Stimulated activated CD4-positive, alpha-beta T cell treated with anti-CD3 and anti-CD28 coated beads, Interleukin-12 subunit alpha, Interleukin-12 subunit beta, amount 100 ng/mL, for 24 hours (primary cell): ENCODE measurements around the gene PCDHB16.
"Not testable (repeated sequence)": the region's sequence is repeated elsewhere in the genome, so short reads cannot be mapped to it uniquely, and the experiment has no call there.

Source experiments
- DNase-seq, 2 experiments: peaks; one replicate each; pipeline ENCODE4 v3.0.0-alpha.2; 2020; ENCODE audit warnings: low read depth in 2 of 2

The PCDHB16 gene

DNA sequence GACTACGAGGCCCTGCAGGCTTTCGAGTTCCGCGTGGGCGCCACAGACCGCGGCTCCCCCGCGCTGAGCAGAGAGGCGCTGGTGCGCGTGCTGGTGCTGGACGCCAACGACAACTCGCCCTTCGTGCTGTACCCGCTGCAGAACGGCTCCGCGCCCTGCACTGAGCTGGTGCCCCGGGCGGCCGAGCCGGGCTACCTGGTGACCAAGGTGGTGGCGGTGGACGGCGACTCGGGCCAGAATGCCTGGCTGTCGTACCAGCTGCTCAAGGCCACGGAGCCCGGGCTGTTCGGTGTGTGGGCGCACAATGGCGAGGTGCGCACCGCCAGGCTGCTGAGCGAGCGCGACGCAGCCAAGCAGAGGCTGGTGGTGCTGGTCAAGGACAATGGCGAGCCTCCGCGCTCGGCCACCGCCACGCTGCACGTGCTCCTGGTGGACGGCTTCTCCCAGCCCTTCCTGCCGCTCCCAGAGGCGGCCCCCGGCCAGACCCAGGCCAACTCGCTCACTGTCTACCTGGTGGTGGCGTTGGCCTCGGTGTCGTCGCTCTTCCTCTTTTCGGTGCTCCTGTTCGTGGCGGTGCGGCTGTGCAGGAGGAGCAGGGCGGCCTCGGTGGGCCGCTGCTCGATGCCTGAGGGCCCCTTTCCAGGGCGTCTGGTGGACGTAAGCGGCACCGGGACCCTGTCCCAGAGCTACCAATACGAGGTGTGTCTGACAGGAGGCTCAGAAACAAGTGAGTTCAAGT lies 2.1 kb downstream of the PCDHB16 start:
- DNase-seq = not testable (repeated sequence)

DNA sequence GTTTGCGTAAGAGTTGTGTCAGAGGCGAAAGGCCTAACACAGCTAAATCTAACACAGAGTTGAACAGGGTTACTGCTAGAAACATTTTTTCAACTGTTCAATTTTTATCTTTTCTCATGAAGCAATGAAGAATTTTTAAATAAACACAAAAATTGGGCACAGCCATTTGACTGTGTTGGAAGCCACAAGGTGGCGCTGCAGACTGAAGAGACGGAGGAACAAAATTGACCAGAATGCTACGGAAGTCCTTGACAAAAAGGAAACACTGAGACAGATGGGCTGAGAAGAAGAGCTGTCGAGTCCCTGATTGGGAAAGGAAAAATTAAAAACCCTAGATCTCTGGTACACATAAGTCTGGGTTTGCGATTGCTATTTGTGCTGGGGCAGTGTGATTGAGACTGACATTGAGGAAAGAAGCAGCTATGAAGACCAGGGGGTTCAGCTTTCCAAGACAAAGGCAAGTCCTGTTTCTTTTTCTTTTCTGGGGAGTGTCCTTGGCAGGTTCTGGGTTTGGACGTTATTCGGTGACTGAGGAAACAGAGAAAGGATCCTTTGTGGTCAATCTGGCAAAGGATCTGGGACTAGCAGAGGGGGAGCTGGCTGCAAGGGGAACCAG lies 4.8 kb downstream of the PCDHB16 start, which contains the start of gene PCDHB9:
TSS of gene PCDHB9 (plus strand) at position 265 of the 616 bp plus-strand sequence. CDS start at position 423, 158 bp downstream.
- no peak for DNase-seq

DNA sequence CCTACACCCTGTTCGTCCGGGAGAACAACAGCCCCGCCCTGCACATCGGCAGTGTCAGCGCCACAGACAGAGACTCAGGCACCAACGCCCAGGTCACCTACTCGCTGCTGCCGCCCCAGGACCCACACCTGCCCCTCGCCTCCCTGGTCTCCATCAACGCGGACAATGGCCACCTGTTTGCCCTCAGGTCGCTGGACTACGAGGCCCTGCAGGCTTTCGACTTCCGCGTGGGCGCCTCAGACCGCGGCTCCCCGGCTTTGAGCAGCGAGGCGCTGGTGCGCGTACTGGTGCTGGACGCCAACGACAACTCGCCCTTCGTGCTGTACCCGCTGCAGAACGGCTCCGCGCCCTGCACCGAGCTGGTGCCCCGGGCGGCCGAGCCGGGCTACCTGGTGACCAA lies 6.5 kb downstream of the PCDHB16 start:
- not testable (repeated sequence) for DNase-seq

DNA sequence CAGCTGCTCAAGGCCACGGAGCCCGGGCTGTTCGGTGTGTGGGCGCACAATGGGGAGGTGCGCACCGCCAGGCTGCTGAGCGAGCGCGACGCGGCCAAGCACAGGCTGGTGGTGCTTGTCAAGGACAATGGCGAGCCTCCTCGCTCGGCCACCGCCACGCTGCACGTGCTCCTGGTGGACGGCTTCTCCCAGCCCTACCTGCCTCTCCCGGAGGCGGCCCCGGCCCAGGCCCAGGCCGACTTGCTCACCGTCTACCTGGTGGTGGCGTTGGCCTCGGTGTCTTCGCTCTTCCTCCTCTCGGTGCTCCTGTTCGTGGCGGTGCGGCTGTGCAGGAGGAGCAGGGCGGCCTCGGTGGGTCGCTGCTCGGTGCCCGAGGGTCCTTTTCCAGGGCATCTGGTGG lies 6.9 kb downstream of the PCDHB16 start:
- not testable (repeated sequence) for DNase-seq

DNA sequence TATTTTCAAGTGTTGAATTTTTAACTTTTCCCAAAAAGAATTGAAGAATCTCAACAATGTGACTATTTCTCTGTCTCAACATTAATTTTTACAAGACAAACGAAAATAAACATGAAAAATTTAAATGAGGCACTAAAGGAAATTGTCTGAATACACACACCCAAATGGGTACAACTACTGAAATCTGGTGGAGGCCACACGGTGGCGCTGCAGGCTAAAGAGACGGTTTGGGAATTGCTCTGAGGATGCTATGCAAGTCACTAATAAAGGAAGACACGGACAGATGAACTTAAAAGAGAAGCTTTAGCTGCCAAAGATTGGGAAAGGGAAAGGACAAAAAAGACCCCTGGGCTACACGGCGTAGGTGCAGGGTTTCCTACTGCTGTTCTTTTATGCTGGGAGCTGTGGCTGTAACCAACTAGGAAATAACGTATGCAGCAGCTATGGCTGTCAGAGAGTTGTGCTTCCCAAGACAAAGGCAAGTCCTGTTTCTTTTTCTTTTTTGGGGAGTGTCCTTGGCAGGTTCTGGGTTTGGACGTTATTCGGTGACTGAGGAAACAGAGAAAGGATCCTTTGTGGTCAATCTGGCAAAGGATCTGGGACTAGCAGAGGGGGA lies 10.0 kb downstream of the PCDHB16 start, which contains the start of gene PCDHB10:
TSS of gene PCDHB10 (plus strand) at position 244 of the 616 bp plus-strand sequence. CDS start at position 444, 200 bp downstream.
- no peak for DNase-seq

DNA sequence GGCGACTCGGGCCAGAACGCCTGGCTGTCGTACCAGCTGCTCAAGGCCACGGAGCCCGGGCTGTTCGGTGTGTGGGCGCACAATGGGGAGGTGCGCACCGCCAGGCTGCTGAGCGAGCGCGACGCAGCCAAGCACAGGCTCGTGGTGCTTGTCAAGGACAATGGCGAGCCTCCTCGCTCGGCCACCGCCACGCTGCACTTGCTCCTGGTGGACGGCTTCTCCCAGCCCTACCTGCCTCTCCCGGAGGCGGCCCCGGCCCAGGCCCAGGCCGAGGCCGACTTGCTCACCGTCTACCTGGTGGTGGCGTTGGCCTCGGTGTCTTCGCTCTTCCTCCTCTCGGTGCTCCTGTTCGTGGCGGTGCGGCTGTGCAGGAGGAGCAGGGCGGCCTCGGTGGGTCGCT lies 12.1 kb downstream of the PCDHB16 start:
- DNase-seq = not testable (repeated sequence)

DNA sequence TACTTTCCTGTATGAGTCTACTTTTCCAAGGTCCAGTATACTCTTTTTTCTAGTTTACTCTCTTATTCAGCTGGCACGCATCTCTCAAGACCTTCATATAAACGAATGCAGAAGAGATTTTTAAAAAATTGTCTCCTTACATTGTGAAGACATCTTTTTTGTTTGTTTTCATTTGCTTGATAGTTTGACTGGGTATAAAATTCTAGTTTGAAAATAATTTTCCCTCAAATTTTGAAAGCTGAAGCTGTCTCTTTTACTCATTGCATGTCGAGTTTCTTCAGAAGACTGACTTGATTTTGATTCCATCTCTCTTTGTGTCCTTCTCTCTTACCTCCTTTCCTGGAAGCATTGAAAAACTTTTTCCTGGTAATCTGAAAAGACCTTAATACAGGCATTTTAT lies 14.2 kb downstream of the PCDHB16 start:
- DNase-seq = no peak

DNA sequence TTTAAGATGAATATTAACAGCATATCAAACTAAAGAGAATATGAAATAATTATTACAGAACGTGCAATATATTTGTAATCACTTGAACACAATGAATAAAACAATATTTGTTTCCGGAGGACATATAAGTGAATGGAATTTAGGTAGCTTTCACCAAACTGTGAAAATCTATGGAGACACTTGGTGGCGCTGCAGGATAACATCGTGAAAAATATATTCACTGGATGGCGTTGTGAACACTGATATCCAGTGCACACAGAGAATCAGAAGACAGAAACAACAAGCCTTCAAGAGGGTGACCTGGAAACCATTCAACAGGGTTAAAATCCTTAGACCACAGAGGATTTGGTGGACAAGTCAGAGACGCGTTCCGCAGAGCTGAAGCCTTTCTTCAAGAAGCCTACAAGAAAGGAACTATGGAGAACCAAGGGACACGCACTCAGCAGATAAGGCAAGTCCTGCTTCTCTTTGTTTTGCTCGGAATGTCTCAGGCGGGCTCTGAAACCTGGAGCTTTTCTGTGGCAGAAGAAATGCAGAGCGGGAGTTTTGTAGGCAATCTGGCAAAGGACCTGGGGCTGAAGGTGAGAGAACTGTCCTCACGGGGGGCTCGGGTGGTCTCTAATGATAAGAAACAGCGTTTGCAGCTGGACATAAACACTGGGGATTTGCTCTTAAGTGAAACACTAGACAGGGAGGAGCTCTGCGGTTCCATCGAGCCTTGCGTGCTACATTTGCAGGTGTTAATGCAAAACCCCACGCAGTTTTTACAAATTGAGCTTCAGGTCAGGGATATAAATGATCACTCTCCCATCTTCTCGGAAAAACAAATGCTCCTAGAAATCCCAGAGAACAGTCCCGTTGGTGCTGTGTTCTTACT lies 17.4 kb downstream of the PCDHB16 start, which contains the start of gene PCDHB11:
TSS of gene PCDHB11 (plus strand) at position 269 of the 877 bp plus-strand sequence. CDS start at position 417, 148 bp downstream.
- DNase-seq = no peak

DNA sequence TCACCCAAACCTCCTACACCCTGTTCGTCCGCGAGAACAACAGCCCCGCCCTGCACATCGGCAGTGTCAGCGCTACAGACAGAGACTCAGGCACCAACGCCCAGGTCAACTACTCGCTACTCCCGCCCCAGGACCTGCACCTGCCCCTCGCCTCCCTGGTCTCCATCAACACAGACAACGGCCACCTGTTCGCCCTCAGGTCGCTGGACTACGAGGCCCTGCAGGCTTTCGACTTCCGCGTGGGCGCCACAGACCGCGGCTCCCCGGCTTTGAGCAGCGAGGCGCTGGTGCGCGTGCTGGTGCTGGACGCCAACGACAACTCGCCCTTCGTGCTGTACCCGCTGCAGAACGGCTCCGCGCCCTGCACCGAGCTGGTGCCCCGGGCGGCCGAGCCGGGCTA lies 18.9 kb downstream of the PCDHB16 start:
- not testable (repeated sequence) for DNase-seq

DNA sequence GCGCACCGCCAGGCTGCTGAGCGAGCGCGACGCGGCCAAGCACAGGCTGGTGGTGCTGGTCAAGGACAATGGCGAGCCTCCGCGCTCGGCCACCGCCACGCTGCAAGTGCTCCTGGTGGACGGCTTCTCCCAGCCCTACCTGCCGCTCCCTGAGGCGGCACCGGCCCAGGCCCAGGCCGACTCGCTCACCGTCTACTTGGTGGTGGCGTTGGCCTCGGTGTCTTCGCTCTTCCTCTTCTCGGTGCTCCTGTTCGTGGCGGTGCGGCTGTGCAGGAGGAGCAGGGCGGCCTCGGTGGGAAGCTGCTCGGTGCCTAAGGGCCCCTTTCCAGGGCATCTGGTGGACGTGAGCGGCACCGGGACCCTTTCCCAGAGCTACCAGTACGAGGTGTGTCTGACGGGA lies 19.5 kb downstream of the PCDHB16 start:
- not testable (repeated sequence) for DNase-seq

DNA sequence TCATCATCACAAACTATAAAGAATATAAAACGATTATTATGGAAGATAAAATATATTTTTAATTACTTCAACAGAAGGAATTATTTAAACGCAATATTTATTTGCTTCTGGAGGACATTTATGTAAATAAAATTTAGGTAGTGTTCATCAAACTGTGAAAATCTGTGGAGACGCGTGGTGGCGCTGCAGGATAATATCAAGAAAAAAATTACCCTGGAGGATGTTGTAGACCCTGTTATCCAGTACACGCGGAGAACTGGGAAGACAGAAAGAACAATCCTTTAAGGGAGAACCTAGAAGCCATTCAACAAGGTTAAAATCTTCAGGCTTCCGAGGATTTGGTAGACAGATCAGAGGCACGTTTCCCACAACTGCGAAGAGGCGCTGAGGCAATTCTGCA lies 26.3 kb downstream of the PCDHB16 start, which contains the start of gene PCDHB12:
TSS of gene PCDHB12 (plus strand) at position 242 of the 400 bp plus-strand sequence. CDS start 189 bp downstream, outside the sequence.
- DNase-seq = no peak

DNA sequence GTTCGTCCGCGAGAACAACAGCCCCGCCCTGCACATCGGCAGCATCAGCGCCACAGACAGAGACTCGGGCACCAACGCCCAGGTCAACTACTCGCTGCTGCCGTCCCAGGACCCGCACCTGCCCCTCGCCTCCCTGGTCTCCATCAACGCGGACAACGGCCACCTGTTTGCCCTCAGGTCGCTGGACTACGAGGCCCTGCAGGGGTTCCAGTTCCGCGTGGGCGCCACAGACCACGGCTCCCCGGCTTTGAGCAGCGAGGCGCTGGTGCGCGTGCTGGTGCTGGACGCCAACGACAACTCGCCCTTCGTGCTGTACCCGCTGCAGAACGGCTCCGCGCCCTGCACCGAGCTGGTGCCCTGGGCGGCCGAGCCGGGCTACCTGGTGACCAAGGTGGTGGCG lies 28.1 kb downstream of the PCDHB16 start:
- not testable (repeated sequence) for DNase-seq

DNA sequence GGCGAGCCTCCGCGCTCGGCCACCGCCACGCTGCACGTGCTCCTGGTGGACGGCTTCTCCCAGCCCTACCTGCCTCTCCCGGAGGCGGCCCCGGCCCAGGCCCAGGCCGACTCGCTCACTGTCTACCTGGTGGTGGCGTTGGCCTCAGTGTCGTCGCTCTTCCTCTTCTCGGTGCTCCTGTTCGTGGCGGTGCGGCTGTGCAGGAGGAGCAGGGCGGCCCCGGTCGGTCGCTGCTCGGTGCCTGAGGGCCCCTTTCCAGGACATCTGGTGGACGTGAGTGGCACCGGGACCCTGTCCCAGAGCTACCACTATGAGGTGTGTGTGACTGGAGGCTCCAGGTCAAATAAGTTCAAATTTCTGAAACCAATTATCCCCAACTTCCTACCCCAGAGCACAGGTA lies 28.7 kb downstream of the PCDHB16 start:
- DNase-seq = not testable (repeated sequence)

DNA sequence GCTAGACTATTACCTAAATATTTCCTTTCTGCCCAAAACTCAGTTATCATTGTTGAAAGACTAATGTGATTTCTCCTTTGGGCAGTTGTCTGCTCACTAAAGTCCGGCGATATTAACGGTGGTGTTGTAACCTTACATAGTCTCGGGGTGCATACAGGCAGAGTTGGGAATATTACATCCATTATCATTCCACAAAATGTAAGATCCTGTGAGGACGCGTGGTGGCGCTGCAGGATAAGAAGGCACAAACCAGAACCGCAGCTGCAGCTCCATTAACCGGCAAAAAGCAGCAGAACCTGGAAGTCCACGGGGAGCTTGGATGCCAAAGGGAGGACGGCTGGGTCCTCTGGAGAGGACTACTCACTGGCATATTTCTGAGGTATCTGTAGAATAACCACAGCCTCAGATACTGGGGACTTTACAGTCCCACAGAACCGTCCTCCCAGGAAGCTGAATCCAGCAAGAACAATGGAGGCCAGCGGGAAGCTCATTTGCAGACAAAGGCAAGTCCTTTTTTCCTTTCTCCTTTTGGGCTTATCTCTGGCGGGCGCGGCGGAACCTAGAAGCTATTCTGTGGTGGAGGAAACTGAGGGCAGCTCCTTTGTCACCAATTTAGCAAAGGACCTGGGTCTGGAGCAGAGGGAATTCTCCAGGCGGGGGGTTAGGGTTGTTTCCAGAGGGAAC lies 31.6 kb downstream of the PCDHB16 start, which contains the start of gene PCDHB13:
TSS of gene PCDHB13 (plus strand) at position 264 of the 684 bp plus-strand sequence. CDS start at position 469, 205 bp downstream.
- DNase-seq = not testable (repeated sequence)

DNA sequence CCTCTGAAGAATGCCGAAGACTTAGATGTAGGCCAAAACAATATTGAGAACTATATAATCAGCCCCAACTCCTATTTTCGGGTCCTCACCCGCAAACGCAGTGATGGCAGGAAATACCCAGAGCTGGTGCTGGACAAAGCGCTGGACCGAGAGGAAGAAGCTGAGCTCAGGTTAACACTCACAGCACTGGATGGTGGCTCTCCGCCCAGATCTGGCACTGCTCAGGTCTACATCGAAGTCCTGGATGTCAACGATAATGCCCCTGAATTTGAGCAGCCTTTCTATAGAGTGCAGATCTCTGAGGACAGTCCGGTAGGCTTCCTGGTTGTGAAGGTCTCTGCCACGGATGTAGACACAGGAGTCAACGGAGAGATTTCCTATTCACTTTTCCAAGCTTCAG lies 32.4 kb downstream of the PCDHB16 start:
- DNase-seq = not testable (repeated sequence)

DNA sequence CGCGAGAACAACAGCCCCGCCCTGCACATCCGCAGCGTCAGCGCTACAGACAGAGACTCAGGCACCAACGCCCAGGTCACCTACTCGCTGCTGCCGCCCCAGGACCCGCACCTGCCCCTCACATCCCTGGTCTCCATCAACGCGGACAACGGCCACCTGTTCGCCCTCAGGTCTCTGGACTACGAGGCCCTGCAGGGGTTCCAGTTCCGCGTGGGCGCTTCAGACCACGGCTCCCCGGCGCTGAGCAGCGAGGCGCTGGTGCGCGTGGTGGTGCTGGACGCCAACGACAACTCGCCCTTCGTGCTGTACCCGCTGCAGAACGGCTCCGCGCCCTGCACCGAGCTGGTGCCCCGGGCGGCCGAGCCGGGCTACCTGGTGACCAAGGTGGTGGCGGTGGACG lies 33.3 kb downstream of the PCDHB16 start:
- DNase-seq = not testable (repeated sequence)

DNA sequence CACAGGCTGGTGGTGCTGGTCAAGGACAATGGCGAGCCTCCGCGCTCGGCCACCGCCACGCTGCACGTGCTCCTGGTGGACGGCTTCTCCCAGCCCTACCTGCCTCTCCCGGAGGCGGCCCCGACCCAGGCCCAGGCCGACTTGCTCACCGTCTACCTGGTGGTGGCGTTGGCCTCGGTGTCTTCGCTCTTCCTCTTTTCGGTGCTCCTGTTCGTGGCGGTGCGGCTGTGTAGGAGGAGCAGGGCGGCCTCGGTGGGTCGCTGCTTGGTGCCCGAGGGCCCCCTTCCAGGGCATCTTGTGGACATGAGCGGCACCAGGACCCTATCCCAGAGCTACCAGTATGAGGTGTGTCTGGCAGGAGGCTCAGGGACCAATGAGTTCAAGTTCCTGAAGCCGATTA lies 33.8 kb downstream of the PCDHB16 start:
- not testable (repeated sequence) for DNase-seq

DNA sequence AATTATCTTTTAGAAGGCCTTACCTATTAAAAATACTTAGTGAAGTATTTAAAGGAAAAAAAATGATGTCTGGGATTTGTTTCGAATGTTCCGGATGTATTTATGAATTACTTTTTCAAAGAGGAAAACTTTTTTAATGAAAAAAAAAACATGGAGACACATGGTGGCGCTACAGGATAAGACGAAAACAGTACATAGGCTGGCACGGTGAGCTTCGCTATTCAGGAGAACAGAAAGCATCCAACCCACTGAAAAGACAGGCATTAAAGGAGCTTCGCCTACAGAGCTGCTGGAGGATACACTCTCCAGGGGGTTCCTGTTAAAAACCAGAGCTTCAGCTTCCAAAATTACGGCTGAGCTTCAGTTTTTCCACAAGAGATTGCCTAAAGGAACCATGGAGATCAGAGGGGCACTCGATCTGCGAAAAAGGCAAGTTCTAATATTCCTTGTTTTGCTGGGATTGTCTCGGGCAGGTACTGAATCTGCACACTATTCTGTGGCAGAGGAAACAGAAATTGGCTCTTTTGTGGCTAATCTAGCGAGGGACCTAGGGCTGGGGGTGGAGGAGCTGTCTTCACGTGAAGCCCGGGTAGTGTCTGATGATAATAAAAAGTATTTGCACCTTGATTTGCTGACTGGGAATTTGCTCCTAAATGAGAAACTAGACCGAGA lies 41.1 kb downstream of the PCDHB16 start, which contains the start of gene PCDHB14:
TSS of gene PCDHB14 (plus strand) at position 232 of the 672 bp plus-strand sequence. CDS start at position 395, 163 bp downstream.
- no peak for DNase-seq

DNA sequence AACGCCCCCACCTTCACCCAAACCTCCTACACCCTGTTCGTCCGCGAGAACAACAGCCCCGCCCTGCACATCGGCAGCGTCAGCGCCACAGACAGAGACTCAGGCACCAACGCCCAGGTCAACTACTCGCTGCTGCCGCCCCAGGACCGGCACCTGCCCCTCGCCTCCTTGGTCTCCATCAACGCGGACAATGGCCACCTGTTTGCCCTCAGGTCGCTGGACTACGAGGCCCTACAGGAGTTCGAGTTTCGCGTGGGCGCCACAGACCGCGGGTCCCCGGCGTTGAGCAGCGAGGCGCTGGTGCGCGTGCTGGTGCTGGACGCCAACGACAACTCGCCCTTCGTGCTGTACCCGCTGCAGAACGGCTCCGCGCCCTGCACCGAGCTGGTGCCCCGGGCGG lies 42.7 kb downstream of the PCDHB16 start:
- not testable (repeated sequence) for DNase-seq

DNA sequence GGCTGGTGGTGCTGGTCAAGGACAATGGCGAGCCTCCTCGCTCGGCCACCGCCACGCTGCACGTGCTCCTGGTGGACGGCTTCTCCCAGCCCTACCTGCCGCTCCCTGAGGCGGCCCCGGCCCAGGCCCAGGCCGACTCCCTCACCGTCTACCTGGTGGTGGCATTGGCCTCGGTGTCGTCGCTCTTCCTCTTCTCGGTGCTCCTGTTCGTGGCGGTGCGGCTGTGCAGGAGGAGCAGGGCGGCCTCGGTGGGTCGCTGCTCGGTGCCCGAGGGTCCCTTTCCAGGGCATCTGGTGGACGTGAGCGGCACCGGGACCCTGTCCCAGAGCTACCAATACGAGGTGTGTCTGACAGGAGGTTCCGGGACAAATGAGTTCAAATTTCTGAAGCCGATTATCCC lies 43.2 kb downstream of the PCDHB16 start:
- not testable (repeated sequence) for DNase-seq
